Measurements from ENCODE around the gene RELN. TPM values are rescaled to one million over a fixed set of nuclear protein-coding genes. Genes with fewer than 3 reads are reported as not detected.
A peak's percentile ranks its signal among the peaks of the same experiment; 100 is the strongest.
"Not testable (repeated sequence)": the region's sequence is repeated elsewhere in the genome, so short reads cannot be mapped to it uniquely, and the experiment has no call there.

Gene RELN
- total RNA-seq (1 to 10 TPM in 5 of 9 donors, under 1 TPM in 4; 0.16 to 3.5 (median 1.3) TPM), polyA plus RNA-seq (1 to 10 TPM in 1 of 2 donors, under 1 TPM in 1; 0.46 to 1.7 TPM)
- long read RNA-seq, donor 1, partial matches to known transcripts = 2 of 2 reads
- long read RNA-seq, donor 1, other reads (novel, unspliced or antisense) = 0 of 2 reads
- long read RNA-seq, donor 2 = 0 reads
- long read RNA-seq, donor 3 = 0 reads

DNA sequence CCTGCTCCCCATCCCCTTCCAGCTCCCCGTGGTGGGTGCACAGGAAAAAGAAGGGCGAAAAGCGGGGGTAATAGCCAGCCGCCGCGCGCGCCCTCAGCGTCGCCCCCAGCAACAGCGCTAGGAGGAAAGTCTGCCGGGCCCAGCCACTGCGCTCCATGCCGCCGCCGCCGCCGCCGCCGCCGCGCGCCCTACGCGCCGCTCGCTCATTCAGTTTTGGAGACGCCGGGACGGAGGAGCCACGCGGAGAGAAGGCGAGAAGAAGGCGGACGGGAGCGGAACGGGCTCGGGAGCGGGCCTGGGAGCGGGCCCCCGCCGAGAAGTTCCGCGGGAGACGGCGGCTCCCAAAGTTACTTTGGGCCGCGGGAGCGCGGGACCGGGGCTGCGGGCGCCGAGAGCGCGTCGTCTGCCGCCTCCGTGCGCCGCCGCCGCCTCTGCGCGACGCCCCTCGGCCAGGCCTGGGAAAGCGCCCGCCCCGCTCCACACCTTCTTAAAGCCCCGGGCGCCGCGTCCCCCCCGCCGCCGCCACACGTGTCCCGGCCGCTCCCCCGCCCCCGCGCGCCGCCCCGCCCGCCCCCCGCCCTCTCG is at the start of gene RELN:
TSS of gene RELN (minus strand) at position 459 of the 585 bp plus-strand sequence. CDS start at position 157, 302 bp downstream.
- intact Hi-C loops (cut with DNase I) = no loop called here
- TF ChIP-seq, protein P1, sequence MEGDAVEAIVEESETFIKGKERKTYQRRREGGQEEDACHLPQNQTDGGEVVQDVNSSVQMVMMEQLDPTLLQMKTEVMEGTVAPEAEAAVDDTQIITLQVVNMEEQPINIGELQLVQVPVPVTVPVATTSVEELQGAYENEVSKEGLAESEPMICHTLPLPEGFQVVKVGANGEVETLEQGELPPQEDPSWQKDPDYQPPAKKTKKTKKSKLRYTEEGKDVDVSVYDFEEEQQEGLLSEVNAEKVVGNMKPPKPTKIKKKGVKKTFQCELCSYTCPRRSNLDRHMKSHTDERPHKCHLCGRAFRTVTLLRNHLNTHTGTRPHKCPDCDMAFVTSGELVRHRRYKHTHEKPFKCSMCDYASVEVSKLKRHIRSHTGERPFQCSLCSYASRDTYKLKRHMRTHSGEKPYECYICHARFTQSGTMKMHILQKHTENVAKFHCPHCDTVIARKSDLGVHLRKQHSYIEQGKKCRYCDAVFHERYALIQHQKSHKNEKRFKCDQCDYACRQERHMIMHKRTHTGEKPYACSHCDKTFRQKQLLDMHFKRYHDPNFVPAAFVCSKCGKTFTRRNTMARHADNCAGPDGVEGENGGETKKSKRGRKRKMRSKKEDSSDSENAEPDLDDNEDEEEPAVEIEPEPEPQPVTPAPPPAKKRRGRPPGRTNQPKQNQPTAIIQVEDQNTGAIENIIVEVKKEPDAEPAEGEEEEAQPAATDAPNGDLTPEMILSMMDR (IDR thresholded peaks at IDR 0.05) = no peak
- no peak for TF ChIP-seq POLR2A (IDR thresholded peaks at IDR 0.05)
- no peak for ATAC-seq
- peak within 1 kb of the TSS; percentile 21 to 56 (median 42) for H3K4me3 ChIP-seq
- peaks cover 0 to 23% (median 3%) of the 10 kb centered on the region in 12 donors for H3K4me1 ChIP-seq
- H3K9me3 ChIP-seq = no peaks in the 10 kb centered on the region
- H3K27ac ChIP-seq = no peak within 1 kb of the TSS
- WGBS, 4 donors = 0 to 7% (median 1%) methylated on average over 15 to 89 of the region's 89 CpGs
- no peaks in the 10 kb centered on the region for H3K36me3 ChIP-seq
- H3K27me3 ChIP-seq = peaks cover 7 to 76% (median 41%) of the 10 kb centered on the region in 9 donors
- peak in 1 of 5 donors; percentile 21 for DNase-seq

DNA sequence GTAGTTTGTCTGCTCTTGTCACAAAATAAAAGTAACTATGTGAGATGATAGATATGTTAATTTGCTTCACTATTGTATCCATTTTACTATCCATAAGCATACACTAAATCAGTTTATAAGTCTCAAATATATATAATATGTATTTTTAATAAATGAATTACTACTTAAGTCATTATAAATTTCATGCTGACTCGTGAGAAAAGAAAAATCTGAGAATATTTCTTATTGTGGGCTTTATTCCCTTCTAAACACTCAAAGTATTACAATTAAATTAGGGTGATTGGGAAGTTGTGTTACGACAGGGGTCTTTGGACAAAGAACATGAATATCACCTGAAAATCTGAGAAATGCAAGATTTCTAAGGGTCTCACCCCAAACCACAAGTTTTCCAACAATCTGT is 48.7 kb upstream of the RELN start:
- H3K27me3 ChIP-seq = peaks cover 0 to 9% (median 0%) of the 10 kb centered on the region in 9 donors
- H3K4me3 ChIP-seq = no peak overlapping the region
- no peaks in the 10 kb centered on the region for H3K36me3 ChIP-seq
- intact Hi-C loops (cut with DNase I) = no loop called here
- 76 to 80% (median 76%) methylated on average over 2 of the region's 2 CpGs for WGBS, 4 donors
- DNase-seq (no peak), ATAC-seq (no peak)
- peaks cover 0 to 12% (median 0%) of the 10 kb centered on the region in 12 donors for H3K9me3 ChIP-seq
- H3K27ac ChIP-seq = no peak overlapping the region
- TF ChIP-seq POLR2A (IDR thresholded peaks at IDR 0.05) = no peak
- TF ChIP-seq, protein P1 (IDR thresholded peaks at IDR 0.05) = no peak
- no peaks in the 10 kb centered on the region for H3K4me1 ChIP-seq

DNA sequence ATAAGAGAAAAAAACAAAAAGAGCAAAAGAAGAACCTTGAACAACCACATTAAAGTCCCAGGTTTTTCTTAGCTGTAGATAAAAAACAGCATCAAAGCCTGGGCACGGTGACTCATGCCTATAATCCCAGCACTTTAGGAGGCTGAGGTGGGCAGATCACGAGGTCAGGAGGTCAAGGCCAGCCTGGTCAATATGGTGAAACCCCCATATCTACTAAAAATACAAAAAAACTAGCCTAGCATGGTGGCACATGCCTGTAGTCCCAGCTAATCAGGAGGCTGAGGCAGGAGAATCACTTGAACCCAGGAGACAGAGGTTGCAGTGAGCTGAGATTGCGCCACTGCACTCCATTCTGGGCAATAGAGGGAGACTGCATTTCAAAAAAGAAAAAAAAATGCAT is 47.4 kb upstream of the RELN start:
- 65 to 71% (median 68%) methylated on average over 3 of the region's 3 CpGs for WGBS, 4 donors
- H3K27me3 ChIP-seq = not testable (repeated sequence)

DNA sequence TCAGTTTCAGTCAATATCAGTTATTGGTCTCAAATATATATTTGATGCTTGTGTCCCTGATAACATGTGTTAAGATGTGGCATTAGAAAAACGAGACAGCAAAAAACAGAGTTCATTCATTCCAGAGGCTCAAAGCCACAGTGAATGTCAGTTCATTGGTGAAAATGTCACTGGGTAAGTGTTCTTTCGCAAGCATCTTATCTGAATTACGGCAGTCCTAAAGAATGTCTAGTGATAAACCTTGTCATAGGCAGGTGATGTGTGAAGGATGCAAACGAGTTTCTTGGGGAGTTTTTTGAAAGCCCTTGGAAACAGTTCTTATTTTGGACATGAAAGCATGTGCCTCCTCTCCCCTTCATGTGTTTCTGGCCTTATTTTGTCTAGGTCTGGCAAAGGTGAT is 45.9 kb upstream of the RELN start:
- 20 to 29% (median 25%) methylated on average over 4 of the region's 4 CpGs for WGBS, 4 donors
- TF ChIP-seq, protein P1 (IDR thresholded peaks at IDR 0.05) = no peak
- no peak for TF ChIP-seq POLR2A (IDR thresholded peaks at IDR 0.05)
- ATAC-seq = no peak
- no peak for DNase-seq
- intact Hi-C loops (cut with DNase I) = no loop called here
- Histone ChIP-seq H3K27me3 (peaks cover 0 to 5% (median 0%) of the 10 kb centered on the region in 9 donors), H3K4me1 (no peaks in the 10 kb centered on the region), H3K27ac (no peak overlapping the region), H3K4me3 (no peak overlapping the region), H3K9me3 (peaks cover 0 to 12% (median 0%) of the 10 kb centered on the region in 12 donors), H3K36me3 (no peaks in the 10 kb centered on the region)

More for the DNA sequence above, 47.4 kb upstream of the RELN start:
- H3K36me3 ChIP-seq; H3K4me3 ChIP-seq; DNase-seq; intact Hi-C loops (cut with DNase I); H3K4me1 ChIP-seq; ATAC-seq; H3K27ac ChIP-seq: not testable (repeated sequence)
- H3K9me3 ChIP-seq = peaks cover 0 to 12% (median 0%) of the 10 kb centered on the region in 12 donors

Data from heart left ventricle (tissue), 16 donors.